ENCODE measurements around the gene NDUFS6.
"Not testable (repeated sequence)": the region's sequence is repeated elsewhere in the genome, so short reads cannot be mapped to it uniquely, and the experiment has no call there.

The NDUFS6 gene

DNA sequence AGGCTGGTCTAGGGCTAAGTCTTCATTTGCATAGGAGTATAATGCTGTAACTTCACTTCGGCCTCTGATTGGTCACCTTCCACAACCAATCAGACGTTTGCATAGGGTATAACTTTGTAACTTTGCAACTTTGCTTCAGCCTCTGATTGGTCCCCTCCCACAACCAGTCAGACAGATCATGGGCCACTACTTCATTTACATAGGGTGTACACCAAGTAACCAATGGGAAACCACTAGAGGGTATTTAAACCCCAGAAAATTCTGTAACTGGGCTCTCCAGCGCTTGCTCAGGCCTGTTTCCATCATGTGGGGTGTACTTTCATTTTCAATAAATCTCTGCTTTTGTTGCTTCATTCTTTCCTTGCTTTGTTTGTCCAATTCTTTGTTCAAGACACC, 11.8 kb upstream of the NDUFS6 start:
- not testable (repeated sequence) for H3K27ac ChIP-seq (ENCODE audit: low read depth, low read length); H3K9ac ChIP-seq (ENCODE audit: low read length in 5 of 5); H3K36me3 ChIP-seq (ENCODE audit: control insufficient read depth in 5 of 5, insufficient read depth in 5 of 5, low read length in 5 of 5); H3K4me3 ChIP-seq (ENCODE audit: low read depth in 1 of 5, low read length in 5 of 5); H3K9me3 ChIP-seq (ENCODE audit: control insufficient read depth in 5 of 5, low read length in 5 of 5)
- Histone ChIP-seq H3K4me1 (ENCODE audit: control insufficient read depth in 5 of 5, insufficient read depth in 5 of 5, low read length in 5 of 5) (peaks cover 0 to 22% (median 0%) of the 10 kb centered on the region in 5 donors), H3K27me3 (ENCODE audit: control insufficient read depth in 5 of 5, insufficient read depth in 4 of 5, low read length in 5 of 5) (peaks cover 0 to 14% (median 7%) of the 10 kb centered on the region in 5 donors)

DNA sequence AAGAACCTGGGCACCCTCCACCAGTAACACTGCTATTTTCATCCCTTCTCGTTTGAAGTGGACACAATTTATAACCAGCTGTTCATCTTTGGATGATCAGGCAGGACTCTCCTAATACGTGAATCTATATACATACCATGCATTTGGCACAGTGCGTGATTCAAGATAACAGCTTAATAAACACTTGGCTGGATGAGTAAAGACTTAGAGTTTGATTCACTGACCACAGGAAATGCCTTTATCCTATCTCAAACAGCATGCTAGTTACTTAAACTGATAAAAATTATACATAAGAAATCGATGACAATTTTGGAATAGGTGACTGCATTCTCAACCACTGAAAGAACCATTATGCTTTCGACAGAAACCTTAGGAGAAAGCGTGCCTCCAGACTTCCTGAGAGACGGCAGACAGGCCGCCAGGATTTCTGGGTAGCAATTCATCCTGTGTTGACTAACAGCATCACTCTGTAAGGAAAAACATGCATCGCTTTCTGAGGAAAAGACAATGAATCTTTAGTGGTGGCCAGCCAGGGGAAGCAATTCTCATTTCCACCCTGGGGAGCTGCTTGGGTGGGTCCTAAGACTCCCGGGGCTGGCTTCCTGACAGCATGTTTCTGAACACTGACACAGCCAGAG, 11.3 kb upstream of the NDUFS6 start:
- Histone ChIP-seq H3K27ac (ENCODE audit: low read depth, low read length) (no peak overlapping the region), H3K4me3 (ENCODE audit: low read depth in 1 of 5, low read length in 5 of 5) (no peak overlapping the region), H3K9me3 (ENCODE audit: control insufficient read depth in 5 of 5, low read length in 5 of 5) (no peaks in the 10 kb centered on the region), H3K27me3 (ENCODE audit: control insufficient read depth in 5 of 5, insufficient read depth in 4 of 5, low read length in 5 of 5) (peaks cover 0 to 11% (median 6%) of the 10 kb centered on the region in 5 donors), H3K9ac (ENCODE audit: low read length in 5 of 5) (no peak overlapping the region), H3K36me3 (ENCODE audit: control insufficient read depth in 5 of 5, insufficient read depth in 5 of 5, low read length in 5 of 5) (no peaks in the 10 kb centered on the region), H3K4me1 (ENCODE audit: control insufficient read depth in 5 of 5, insufficient read depth in 5 of 5, low read length in 5 of 5) (peaks cover 0 to 22% (median 0%) of the 10 kb centered on the region in 5 donors)

DNA sequence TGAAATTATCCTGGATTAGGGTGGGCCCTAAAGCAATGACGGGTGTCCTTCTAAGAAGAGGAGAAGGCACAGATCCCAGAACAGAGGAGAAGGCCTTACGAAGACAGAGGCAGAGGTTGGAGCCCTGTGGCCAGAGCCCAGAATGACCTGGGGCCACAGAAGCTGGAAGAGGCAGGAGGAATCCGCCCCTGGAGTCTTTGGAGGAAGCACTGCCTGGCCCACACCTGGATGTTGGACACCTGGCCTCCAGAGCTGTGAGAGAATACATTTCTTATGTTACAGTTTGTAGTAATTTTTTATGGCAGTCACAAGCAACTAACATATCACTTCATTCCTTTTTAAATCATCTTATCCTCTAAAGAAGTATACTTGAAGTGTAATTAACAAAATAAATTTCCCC, 10.0 kb upstream of the NDUFS6 start:
- no peak overlapping the region for H3K4me3 ChIP-seq (ENCODE audit: low read depth in 1 of 5, low read length in 5 of 5)
- peaks cover 0 to 22% (median 0%) of the 10 kb centered on the region in 5 donors for H3K4me1 ChIP-seq (ENCODE audit: control insufficient read depth in 5 of 5, insufficient read depth in 5 of 5, low read length in 5 of 5)
- no peak overlapping the region for H3K27ac ChIP-seq (ENCODE audit: low read depth, low read length)
- peaks cover 0 to 10% (median 3%) of the 10 kb centered on the region in 5 donors for H3K27me3 ChIP-seq (ENCODE audit: control insufficient read depth in 5 of 5, insufficient read depth in 4 of 5, low read length in 5 of 5)
- no peaks in the 10 kb centered on the region for H3K9me3 ChIP-seq (ENCODE audit: control insufficient read depth in 5 of 5, low read length in 5 of 5)
- H3K36me3 ChIP-seq (ENCODE audit: control insufficient read depth in 5 of 5, insufficient read depth in 5 of 5, low read length in 5 of 5), result peaks cover 0 to 4% (median under 1%) of the 10 kb centered on the region in 5 donors
- H3K9ac ChIP-seq (ENCODE audit: low read length in 5 of 5), result no peak overlapping the region

DNA sequence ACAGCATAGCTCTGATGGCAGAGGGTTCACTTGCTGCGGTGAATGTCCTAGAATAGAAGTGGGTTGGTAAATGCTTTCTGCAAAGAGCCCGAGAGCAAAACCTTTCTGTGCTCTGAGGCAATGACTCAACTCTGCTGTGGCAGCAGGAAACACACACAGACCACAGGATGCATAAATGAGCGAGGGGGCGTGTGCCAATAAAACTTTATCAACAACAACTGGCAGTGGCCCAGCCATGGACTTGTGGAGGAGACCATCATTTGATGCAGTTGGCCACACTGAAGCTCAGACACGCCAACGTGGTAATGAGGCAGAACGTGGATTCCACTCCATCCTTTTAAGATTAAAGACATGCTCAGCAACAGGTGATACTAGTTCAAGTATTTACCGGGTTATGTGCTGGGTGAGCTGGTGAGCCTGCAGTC, 8.4 kb upstream of the NDUFS6 start:
- peaks cover 0 to 21% (median 17%) of the 10 kb centered on the region in 5 donors for H3K36me3 ChIP-seq (ENCODE audit: control insufficient read depth in 5 of 5, insufficient read depth in 5 of 5, low read length in 5 of 5)
- H3K27me3 ChIP-seq (ENCODE audit: control insufficient read depth in 5 of 5, insufficient read depth in 4 of 5, low read length in 5 of 5), result peaks cover 0 to 7% (median 2%) of the 10 kb centered on the region in 5 donors
- no peaks in the 10 kb centered on the region for H3K9me3 ChIP-seq (ENCODE audit: control insufficient read depth in 5 of 5, low read length in 5 of 5)
- peaks cover 0 to 34% (median 4%) of the 10 kb centered on the region in 5 donors for H3K4me1 ChIP-seq (ENCODE audit: control insufficient read depth in 5 of 5, insufficient read depth in 5 of 5, low read length in 5 of 5)
- no peak overlapping the region for H3K27ac ChIP-seq (ENCODE audit: low read depth, low read length)
- H3K9ac ChIP-seq (ENCODE audit: low read length in 5 of 5), result no peak overlapping the region
- H3K4me3 ChIP-seq (ENCODE audit: low read depth in 1 of 5, low read length in 5 of 5), result no peak overlapping the region

DNA sequence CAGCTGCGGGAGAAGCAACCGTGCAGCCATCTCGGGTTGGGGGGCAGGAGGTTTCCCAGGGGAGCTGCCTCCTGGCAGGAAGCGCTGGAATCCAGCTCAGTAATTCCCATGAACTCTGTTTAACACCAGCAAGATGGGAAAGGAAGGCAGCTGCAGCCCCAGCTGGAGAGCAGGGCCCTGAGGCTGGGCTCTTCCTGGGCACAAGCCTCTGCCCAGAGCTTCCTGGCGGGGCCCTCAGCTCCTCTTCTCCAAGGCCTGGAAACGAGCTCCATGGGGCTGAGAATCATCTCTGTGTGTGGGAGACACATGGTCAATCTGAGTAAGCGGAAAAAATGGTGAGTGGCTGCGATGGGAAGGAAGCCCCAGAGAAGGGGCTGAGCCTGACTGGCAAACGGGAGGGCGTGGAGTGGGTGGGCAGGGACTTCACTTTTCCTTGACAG, 7.9 kb upstream of the NDUFS6 start:
- Histone ChIP-seq H3K36me3 (ENCODE audit: control insufficient read depth in 5 of 5, insufficient read depth in 5 of 5, low read length in 5 of 5) (peaks cover 0 to 26% (median 22%) of the 10 kb centered on the region in 5 donors), H3K4me3 (ENCODE audit: low read depth in 1 of 5, low read length in 5 of 5) (no peak overlapping the region), H3K27me3 (ENCODE audit: control insufficient read depth in 5 of 5, insufficient read depth in 4 of 5, low read length in 5 of 5) (peaks cover 0 to 3% (median 0%) of the 10 kb centered on the region in 5 donors), H3K27ac (ENCODE audit: low read depth, low read length) (no peak overlapping the region), H3K9me3 (ENCODE audit: control insufficient read depth in 5 of 5, low read length in 5 of 5) (no peaks in the 10 kb centered on the region), H3K4me1 (ENCODE audit: control insufficient read depth in 5 of 5, insufficient read depth in 5 of 5, low read length in 5 of 5) (peaks cover 0 to 37% (median 4%) of the 10 kb centered on the region in 5 donors), H3K9ac (ENCODE audit: low read length in 5 of 5) (no peak overlapping the region)

DNA sequence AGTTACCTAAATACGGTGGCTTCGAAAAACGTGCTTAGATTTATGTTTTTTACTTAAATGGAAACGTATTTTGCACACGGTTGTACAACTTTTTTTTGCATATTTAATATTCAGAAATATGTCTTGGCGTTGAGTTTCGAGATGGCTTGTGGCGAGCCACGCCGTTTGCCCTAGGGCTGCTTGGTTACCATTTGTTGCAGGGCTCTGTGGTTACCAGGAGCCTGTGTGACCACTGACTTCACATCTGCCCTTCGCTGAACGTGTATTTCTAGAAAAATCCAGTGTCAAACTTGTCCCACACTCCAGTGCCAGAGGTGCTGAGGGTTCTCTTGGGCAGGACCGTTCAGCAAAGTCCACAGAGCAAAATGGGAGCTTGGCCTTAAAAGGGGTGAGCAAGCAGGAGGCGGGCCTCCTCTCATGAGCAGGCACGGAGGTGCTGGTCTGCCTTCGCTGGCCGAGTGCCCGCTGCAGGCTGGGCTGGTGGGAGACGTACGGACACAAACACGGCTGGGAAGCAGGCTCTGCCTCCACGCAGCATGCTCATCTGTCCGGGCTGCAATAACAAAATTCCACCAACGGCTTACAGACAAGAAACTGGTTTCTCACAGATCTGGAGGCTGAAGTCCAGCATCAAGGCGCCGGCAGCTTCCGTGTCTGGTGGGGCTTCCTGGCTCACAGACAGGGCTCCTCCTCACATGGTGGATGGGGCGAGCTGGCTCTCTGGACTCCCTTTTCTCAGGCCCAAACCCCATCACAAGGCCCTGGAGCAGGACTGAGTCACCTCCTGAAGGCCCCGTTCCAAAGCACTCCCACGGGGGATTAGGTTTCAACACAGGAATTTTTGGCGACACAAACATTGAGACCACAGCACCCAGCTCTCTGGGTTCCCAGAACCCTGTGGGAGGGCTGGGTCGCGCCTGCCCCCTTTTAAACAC, 7.0 kb upstream of the NDUFS6 start:
- Histone ChIP-seq H3K27ac (ENCODE audit: low read depth, low read length) (no peak overlapping the region), H3K9me3 (ENCODE audit: control insufficient read depth in 5 of 5, low read length in 5 of 5) (no peaks in the 10 kb centered on the region), H3K9ac (ENCODE audit: low read length in 5 of 5) (no peak overlapping the region), H3K4me1 (ENCODE audit: control insufficient read depth in 5 of 5, insufficient read depth in 5 of 5, low read length in 5 of 5) (peaks cover 0 to 44% (median 11%) of the 10 kb centered on the region in 5 donors), H3K4me3 (ENCODE audit: low read depth in 1 of 5, low read length in 5 of 5) (no peak overlapping the region), H3K36me3 (ENCODE audit: control insufficient read depth in 5 of 5, insufficient read depth in 5 of 5, low read length in 5 of 5) (peaks cover 0 to 27% (median 22%) of the 10 kb centered on the region in 5 donors), H3K27me3 (ENCODE audit: control insufficient read depth in 5 of 5, insufficient read depth in 4 of 5, low read length in 5 of 5) (no peaks in the 10 kb centered on the region)

DNA sequence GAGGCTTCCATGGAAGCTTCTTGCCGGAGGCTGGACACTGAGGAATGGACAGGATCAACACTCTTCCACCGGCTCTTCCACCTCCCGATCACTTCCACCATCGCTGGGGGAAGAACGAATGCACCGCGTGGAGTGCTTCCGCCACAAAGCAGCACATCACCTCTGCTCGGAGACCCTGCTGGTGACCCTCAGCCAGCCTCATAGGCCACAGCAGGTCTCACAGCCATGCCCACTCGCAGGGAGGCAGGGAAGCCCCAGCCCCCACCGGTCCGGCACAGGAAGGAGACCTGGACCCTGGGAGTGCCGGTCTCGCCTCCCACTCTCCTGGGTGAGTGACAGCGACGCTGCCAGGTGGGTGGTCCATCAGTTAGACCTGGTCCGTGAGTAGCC, 6.3 kb upstream of the NDUFS6 start:
- H3K27me3 ChIP-seq (ENCODE audit: control insufficient read depth in 5 of 5, insufficient read depth in 4 of 5, low read length in 5 of 5), result no peaks in the 10 kb centered on the region
- no peak overlapping the region for H3K4me3 ChIP-seq (ENCODE audit: low read depth in 1 of 5, low read length in 5 of 5)
- no peaks in the 10 kb centered on the region for H3K9me3 ChIP-seq (ENCODE audit: control insufficient read depth in 5 of 5, low read length in 5 of 5)
- H3K4me1 ChIP-seq (ENCODE audit: control insufficient read depth in 5 of 5, insufficient read depth in 5 of 5, low read length in 5 of 5), result peaks cover 0 to 42% (median 11%) of the 10 kb centered on the region in 5 donors
- H3K27ac ChIP-seq (ENCODE audit: low read depth, low read length), result no peak overlapping the region
- peaks cover 0 to 27% (median 22%) of the 10 kb centered on the region in 5 donors for H3K36me3 ChIP-seq (ENCODE audit: control insufficient read depth in 5 of 5, insufficient read depth in 5 of 5, low read length in 5 of 5)
- H3K9ac ChIP-seq (ENCODE audit: low read length in 5 of 5), result no peak overlapping the region

DNA sequence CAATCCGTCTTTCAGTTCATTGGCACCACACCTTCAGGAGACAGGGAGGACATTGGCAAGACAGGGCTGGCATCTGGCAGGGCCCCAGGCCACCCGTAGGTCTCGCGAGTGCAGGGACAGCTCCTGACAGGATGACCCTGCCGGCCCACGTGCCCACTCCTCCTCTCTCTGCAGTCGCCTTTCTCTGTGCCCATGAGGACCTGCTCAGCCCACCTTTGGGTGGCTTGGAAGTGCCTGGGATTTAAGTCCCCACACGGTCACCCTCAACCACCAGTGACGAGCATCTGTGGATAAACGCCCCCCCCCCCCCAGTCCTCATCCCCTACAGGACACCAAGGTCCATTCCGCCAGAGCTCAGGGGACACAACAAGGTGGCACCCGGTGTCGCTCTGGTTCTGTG, 5.7 kb upstream of the NDUFS6 start:
- Histone ChIP-seq H3K9me3 (ENCODE audit: control insufficient read depth in 5 of 5, low read length in 5 of 5) (no peaks in the 10 kb centered on the region), H3K4me3 (ENCODE audit: low read depth in 1 of 5, low read length in 5 of 5) (no peak overlapping the region), H3K27me3 (ENCODE audit: control insufficient read depth in 5 of 5, insufficient read depth in 4 of 5, low read length in 5 of 5) (no peaks in the 10 kb centered on the region), H3K36me3 (ENCODE audit: control insufficient read depth in 5 of 5, insufficient read depth in 5 of 5, low read length in 5 of 5) (peaks cover 0 to 27% (median 22%) of the 10 kb centered on the region in 5 donors), H3K4me1 (ENCODE audit: control insufficient read depth in 5 of 5, insufficient read depth in 5 of 5, low read length in 5 of 5) (peaks cover 0 to 42% (median 18%) of the 10 kb centered on the region in 5 donors), H3K9ac (ENCODE audit: low read length in 5 of 5) (no peak overlapping the region), H3K27ac (ENCODE audit: low read depth, low read length) (no peak overlapping the region)

DNA sequence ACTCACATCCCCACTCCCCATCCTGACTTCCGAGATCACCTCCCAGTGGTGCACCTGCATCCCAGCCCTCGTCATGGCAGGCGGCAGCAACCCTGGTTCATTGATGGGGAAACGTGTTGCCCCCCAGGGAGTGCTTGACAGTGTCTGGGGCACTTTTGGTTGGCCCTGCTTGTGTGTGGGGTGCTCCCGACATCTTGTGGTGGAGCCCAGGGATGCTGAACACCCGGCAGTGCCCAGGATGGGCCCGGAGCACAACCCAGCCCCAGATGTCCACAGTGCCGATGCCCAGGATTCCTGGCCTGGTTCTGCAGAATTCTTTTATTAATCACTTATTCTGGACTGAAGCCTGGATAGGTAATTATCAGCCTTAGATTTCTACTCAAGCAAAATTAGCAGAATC, 5.3 kb upstream of the NDUFS6 start:
- H3K4me3 ChIP-seq (ENCODE audit: low read depth in 1 of 5, low read length in 5 of 5), result no peak overlapping the region
- H3K9me3 ChIP-seq (ENCODE audit: control insufficient read depth in 5 of 5, low read length in 5 of 5), result no peaks in the 10 kb centered on the region
- peaks cover 0 to 44% (median 22%) of the 10 kb centered on the region in 5 donors for H3K4me1 ChIP-seq (ENCODE audit: control insufficient read depth in 5 of 5, insufficient read depth in 5 of 5, low read length in 5 of 5)
- no peak overlapping the region for H3K27ac ChIP-seq (ENCODE audit: low read depth, low read length)
- H3K36me3 ChIP-seq (ENCODE audit: control insufficient read depth in 5 of 5, insufficient read depth in 5 of 5, low read length in 5 of 5), result peaks cover 0 to 27% (median 22%) of the 10 kb centered on the region in 5 donors
- H3K9ac ChIP-seq (ENCODE audit: low read length in 5 of 5), result no peak overlapping the region
- no peaks in the 10 kb centered on the region for H3K27me3 ChIP-seq (ENCODE audit: control insufficient read depth in 5 of 5, insufficient read depth in 4 of 5, low read length in 5 of 5)
